ENCODE data around the gene SPTLC3.

The SPTLC3 gene

GRCh38 chr20:13149371-13150105 lies 140.8 kb downstream of the SPTLC3 start:
- no peak for TF ChIP-seq CTCF (IDR thresholded peaks at IDR 0.05; ENCODE audit: borderline replicate concordance, insufficient read depth, low read depth, low read length)
- no peak overlapping the region for H3K4me3 ChIP-seq (ENCODE audit: low read depth, low read length)

GRCh38 chr20:13158369-13158768 lies 149.6 kb downstream of the SPTLC3 start:
- TF ChIP-seq CTCF (IDR thresholded peaks at IDR 0.05; ENCODE audit: borderline replicate concordance, insufficient read depth, low read depth, low read length): no peak
- H3K4me3 ChIP-seq (ENCODE audit: low read depth, low read length): no peak overlapping the region

GRCh38 chr20:13159889-13160288 lies 151.1 kb downstream of the SPTLC3 start:
- H3K4me3 ChIP-seq (ENCODE audit: low read depth, low read length): no peak overlapping the region
- TF ChIP-seq CTCF (IDR thresholded peaks at IDR 0.05; ENCODE audit: borderline replicate concordance, insufficient read depth, low read depth, low read length): no peak

- H3K4me3 ChIP-seq (ENCODE audit: low read depth, low read length): no peak overlapping the region
- no peak for TF ChIP-seq CTCF (IDR thresholded peaks at IDR 0.05; ENCODE audit: borderline replicate concordance, insufficient read depth, low read depth, low read length)
These were observed 156.4 kb downstream of the SPTLC3 start for GRCh38 chr20:13165203-13165602.

- no peak overlapping the region for H3K4me3 ChIP-seq (ENCODE audit: low read depth, low read length)
- TF ChIP-seq CTCF (IDR thresholded peaks at IDR 0.05; ENCODE audit: borderline replicate concordance, insufficient read depth, low read depth, low read length): no peak
These were observed 157.2 kb downstream of the SPTLC3 start for GRCh38 chr20:13166011-13166410.

- TF ChIP-seq CTCF (IDR thresholded peaks at IDR 0.05; ENCODE audit: borderline replicate concordance, insufficient read depth, low read depth, low read length): no peak
- no peak overlapping the region for H3K4me3 ChIP-seq (ENCODE audit: low read depth, low read length)
These were observed 157.7 kb downstream of the SPTLC3 start for GRCh38 chr20:13166437-13166836.

GRCh38 chr20:13169086-13169485 lies 160.3 kb downstream of the SPTLC3 start:
- TF ChIP-seq CTCF (IDR thresholded peaks at IDR 0.05; ENCODE audit: borderline replicate concordance, insufficient read depth, low read depth, low read length): no peak
- H3K4me3 ChIP-seq (ENCODE audit: low read depth, low read length): no peak overlapping the region

Data from GM12875 (cell line).